GM23338 (cell line): ENCODE results near the gene MTF1.

Experiments used
- CTCF ChIP-seq, 2 experiments: fragments of 200-600 bp in 1 of 2; sonication (generic) in 1 of 2; conservative IDR thresholded peaks; 2 replicates each; pipeline versions ENCODE4 v1.5.1 to v1.6.1; 2016 to 2017; ENCODE audit warnings: antibody characterized with exemption in 2 of 2, low read depth in 2 of 2, mild to moderate bottlenecking in 2 of 2, moderate library complexity in 1 of 2
- REST ChIP-seq: IDR thresholded peaks from one replicate; pipeline ENCODE4 v1.6.1; 2018; ENCODE audit warnings: antibody characterized with exemption; ENCODE audit not compliant: unreplicated experiment

GRCh38 chr1:37807220-37807554, 52.2 kb downstream of the MTF1 start:
- TF ChIP-seq CTCF (conservative IDR thresholded peaks at IDR 0.05; ENCODE audit: low read depth in 2 of 2) (no peak), REST (no peak)
